Measurements from ENCODE around the gene SEMA3C.

SEMA3C gene

DNA sequence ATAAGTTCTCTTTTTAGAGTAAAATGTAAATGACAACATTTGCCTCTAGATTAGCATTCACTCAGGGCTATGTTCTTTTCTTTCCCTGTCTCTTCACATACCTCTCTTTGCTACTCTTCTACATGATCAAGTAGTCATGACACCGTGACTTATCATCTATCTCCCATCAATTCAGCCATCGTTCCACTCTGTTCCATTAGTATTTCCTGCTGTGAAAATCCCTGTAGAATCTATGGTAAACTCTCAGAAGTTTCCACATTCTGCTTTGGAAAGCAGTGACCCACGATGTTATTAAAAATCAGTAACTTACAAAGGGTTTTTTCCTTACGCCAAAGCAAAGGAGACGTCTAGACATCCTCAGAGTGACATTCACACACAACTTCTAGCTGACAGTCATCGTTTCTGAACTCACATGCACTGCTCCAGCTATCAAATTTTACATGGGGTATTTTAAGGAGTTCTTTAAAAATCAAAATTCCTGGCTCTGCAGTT, 135.6 kb downstream of the SEMA3C start:
- H3K79me2 ChIP-seq (ENCODE audit: insufficient read depth, low read length) = no peaks in the 10 kb centered on the region
- H3K4me3 ChIP-seq (ENCODE audit: low read length, poor library complexity, severe bottlenecking) = no peak overlapping the region
- no peaks in the 10 kb centered on the region for H3K4me1 ChIP-seq (ENCODE audit: insufficient read depth, low read length, poor library complexity, severe bottlenecking)
- no peaks in the 10 kb centered on the region for H3K9me2 ChIP-seq (replicated peaks; ENCODE audit: low read depth, low read length)
- H3K9ac ChIP-seq (ENCODE audit: low read depth, low read length, poor library complexity, severe bottlenecking) = no peak overlapping the region
- H3K4me2 ChIP-seq (ENCODE audit: low read depth, low read length, poor library complexity, severe bottlenecking) = no peak overlapping the region
- H3K36me3 ChIP-seq (ENCODE audit: insufficient read depth, low read length) = no peaks in the 10 kb centered on the region
- no peaks in the 10 kb centered on the region for H3K27me3 ChIP-seq (ENCODE audit: insufficient read depth, low read length, poor library complexity, severe bottlenecking)
- no peaks in the 10 kb centered on the region for H3K9me3 ChIP-seq (ENCODE audit: insufficient read depth, low read depth, low read length)
- no peaks in the 10 kb centered on the region for H4K20me1 ChIP-seq (ENCODE audit: insufficient read depth, low read length, poor library complexity, severe bottlenecking)
- H3F3A ChIP-seq (ENCODE audit: low read depth) = no peaks in the 10 kb centered on the region
- TF ChIP-seq EZH2phosphoT487 (IDR thresholded peaks at IDR 0.05; ENCODE audit: borderline replicate concordance) = no peak
- TF ChIP-seq, protein P1, sequence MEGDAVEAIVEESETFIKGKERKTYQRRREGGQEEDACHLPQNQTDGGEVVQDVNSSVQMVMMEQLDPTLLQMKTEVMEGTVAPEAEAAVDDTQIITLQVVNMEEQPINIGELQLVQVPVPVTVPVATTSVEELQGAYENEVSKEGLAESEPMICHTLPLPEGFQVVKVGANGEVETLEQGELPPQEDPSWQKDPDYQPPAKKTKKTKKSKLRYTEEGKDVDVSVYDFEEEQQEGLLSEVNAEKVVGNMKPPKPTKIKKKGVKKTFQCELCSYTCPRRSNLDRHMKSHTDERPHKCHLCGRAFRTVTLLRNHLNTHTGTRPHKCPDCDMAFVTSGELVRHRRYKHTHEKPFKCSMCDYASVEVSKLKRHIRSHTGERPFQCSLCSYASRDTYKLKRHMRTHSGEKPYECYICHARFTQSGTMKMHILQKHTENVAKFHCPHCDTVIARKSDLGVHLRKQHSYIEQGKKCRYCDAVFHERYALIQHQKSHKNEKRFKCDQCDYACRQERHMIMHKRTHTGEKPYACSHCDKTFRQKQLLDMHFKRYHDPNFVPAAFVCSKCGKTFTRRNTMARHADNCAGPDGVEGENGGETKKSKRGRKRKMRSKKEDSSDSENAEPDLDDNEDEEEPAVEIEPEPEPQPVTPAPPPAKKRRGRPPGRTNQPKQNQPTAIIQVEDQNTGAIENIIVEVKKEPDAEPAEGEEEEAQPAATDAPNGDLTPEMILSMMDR (conservative IDR thresholded peaks at IDR 0.05; ENCODE audit: low read length) = no peak
- H2AFZ ChIP-seq (ENCODE audit: low read length) = no peak overlapping the region

DNA sequence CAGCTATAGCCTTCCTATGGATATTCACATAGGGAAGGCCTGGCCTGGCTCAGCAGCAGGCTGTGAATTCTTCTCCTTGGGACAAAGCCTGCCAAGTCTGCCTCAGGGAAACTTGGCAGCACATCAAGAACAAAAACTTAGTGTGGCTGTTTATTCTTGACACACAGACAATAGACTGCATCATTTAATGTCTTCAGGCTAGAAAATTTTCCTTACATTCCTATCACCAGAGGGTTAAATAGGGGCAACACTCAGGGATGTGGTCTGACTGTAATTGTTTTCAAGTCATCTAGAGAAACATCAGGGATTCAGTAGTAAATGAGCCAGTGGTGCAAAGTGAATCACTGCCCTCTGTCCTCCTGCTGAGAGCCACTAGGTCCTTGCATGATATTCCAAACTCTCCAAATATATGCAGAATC, 137.3 kb downstream of the SEMA3C start:
- Histone ChIP-seq H3K9ac (ENCODE audit: low read depth, low read length, poor library complexity, severe bottlenecking) (no peak overlapping the region), H3F3A (ENCODE audit: low read depth) (no peaks in the 10 kb centered on the region), H3K9me3 (ENCODE audit: insufficient read depth, low read depth, low read length) (no peaks in the 10 kb centered on the region), H3K9me2 (replicated peaks; ENCODE audit: low read depth, low read length) (no peaks in the 10 kb centered on the region), H2AFZ (ENCODE audit: low read length) (no peak overlapping the region), H4K20me1 (ENCODE audit: insufficient read depth, low read length, poor library complexity, severe bottlenecking) (no peaks in the 10 kb centered on the region), H3K4me3 (ENCODE audit: low read length, poor library complexity, severe bottlenecking) (no peak overlapping the region), H3K79me2 (ENCODE audit: insufficient read depth, low read length) (no peaks in the 10 kb centered on the region), H3K27me3 (ENCODE audit: insufficient read depth, low read length, poor library complexity, severe bottlenecking) (no peaks in the 10 kb centered on the region), H3K4me1 (ENCODE audit: insufficient read depth, low read length, poor library complexity, severe bottlenecking) (no peaks in the 10 kb centered on the region), H3K4me2 (ENCODE audit: low read depth, low read length, poor library complexity, severe bottlenecking) (no peak overlapping the region), H3K36me3 (ENCODE audit: insufficient read depth, low read length) (no peaks in the 10 kb centered on the region)
- TF ChIP-seq, protein P1 (conservative IDR thresholded peaks at IDR 0.05; ENCODE audit: low read length) = no peak
- TF ChIP-seq EZH2phosphoT487 (IDR thresholded peaks at IDR 0.05; ENCODE audit: borderline replicate concordance) = no peak

DNA sequence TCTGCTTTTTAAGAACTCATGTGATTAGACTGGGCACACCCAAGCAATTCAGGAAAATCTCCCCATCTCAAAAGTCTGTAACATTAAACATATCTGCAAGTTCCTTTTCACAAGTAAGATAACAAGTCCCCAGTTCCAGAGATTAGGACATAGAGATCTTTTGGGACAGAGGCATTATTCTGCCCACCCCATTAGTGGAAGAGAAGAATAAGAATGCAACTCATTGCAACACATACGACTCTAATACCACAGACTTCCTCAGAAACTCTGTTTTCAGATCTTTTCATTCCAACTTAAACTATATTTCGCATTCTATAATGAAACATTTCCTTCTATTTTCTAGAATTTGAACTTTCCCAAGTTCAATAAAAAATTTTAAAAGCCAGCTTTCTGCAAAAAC, 137.7 kb downstream of the SEMA3C start:
- H3K9me2 ChIP-seq (replicated peaks; ENCODE audit: low read depth, low read length) = no peaks in the 10 kb centered on the region

More for the DNA sequence above, 137.7 kb downstream of the SEMA3C start:
- H3K9ac ChIP-seq (ENCODE audit: low read depth, low read length, poor library complexity, severe bottlenecking) = no peak overlapping the region
- H2AFZ ChIP-seq (ENCODE audit: low read length) = no peak overlapping the region
- TF ChIP-seq EZH2phosphoT487 (IDR thresholded peaks at IDR 0.05; ENCODE audit: borderline replicate concordance) = no peak
- TF ChIP-seq, protein P1 (conservative IDR thresholded peaks at IDR 0.05; ENCODE audit: low read length) = no peak
- H3K4me2 ChIP-seq (ENCODE audit: low read depth, low read length, poor library complexity, severe bottlenecking) = no peak overlapping the region
- H4K20me1 ChIP-seq (ENCODE audit: insufficient read depth, low read length, poor library complexity, severe bottlenecking) = no peaks in the 10 kb centered on the region
- no peak overlapping the region for H3K4me3 ChIP-seq (ENCODE audit: low read length, poor library complexity, severe bottlenecking)
- H3K27me3 ChIP-seq (ENCODE audit: insufficient read depth, low read length, poor library complexity, severe bottlenecking) = no peaks in the 10 kb centered on the region
- H3K9me3 ChIP-seq (ENCODE audit: insufficient read depth, low read depth, low read length) = no peaks in the 10 kb centered on the region
- H3K79me2 ChIP-seq (ENCODE audit: insufficient read depth, low read length) = no peaks in the 10 kb centered on the region
- no peaks in the 10 kb centered on the region for H3F3A ChIP-seq (ENCODE audit: low read depth)
- no peaks in the 10 kb centered on the region for H3K36me3 ChIP-seq (ENCODE audit: insufficient read depth, low read length)
- H3K4me1 ChIP-seq (ENCODE audit: insufficient read depth, low read length, poor library complexity, severe bottlenecking) = no peaks in the 10 kb centered on the region

All from Loucy (cell line).